T-helper 1 cell treated with Interleukin-12 subunit alpha and Interleukin-12 subunit beta and Interleukin-4 antibody, amounts not matched to agents 30 ng/mL and 1 ng/mL, for 36 hours (primary cell): ENCODE measurements around the gene AGAP3. TPM values are rescaled to one million over a fixed set of nuclear protein-coding genes. Genes with fewer than 3 reads are reported as not detected.
"Not testable (repeated sequence)": the region's sequence is repeated elsewhere in the genome, so short reads cannot be mapped to it uniquely, and the experiment has no call there.

ENCODE experiments used
- intact Hi-C: fragments of 100-400 bp; cut with micrococcal nuclease; formaldehyde crosslinking; loops from one replicate; pipeline ENCODE4 v1.15.1; 2024
- total RNA-seq: library from RNA; stranded (reverse); gene quantifications from 2 replicates; pipeline ENCODE4 v1.2.3, GENCODE V29; 2022

The AGAP3 gene
- total RNA-seq: 24.5 and 25.4 TPM in 2 replicates

GRCh38 chr7:151085691-151086620 is at the start of gene AGAP3:
AGAP3 (plus strand) TSS chr7:151086475; CDS start chr7:151086742, 267 bp downstream.
- intact Hi-C loops: loop anchor here (10.0 kb wide), 2 partner anchors 711 to 1891 kb away; partner anchors contain the start of genes ZNF282 and ZNF775

- intact Hi-C loops: no loop called here
Observed at GRCh38 chr7:151038951-151039849, 47.1 kb upstream of the AGAP3 start.

- intact Hi-C loops: no loop called here
Observed at GRCh38 chr7:151039850-151040548, 46.3 kb upstream of the AGAP3 start.

- intact Hi-C loops: no loop called here
Observed at GRCh38 chr7:151040616-151041375, 45.5 kb upstream of the AGAP3 start.

- intact Hi-C loops: not testable (repeated sequence)
Observed at GRCh38 chr7:151043449-151043848, 42.8 kb upstream of the AGAP3 start.

- intact Hi-C loops: no loop called here
Observed at GRCh38 chr7:151043959-151044358, 42.3 kb upstream of the AGAP3 start.

- intact Hi-C loops: no loop called here
Observed at GRCh38 chr7:151045262-151045661, 41.0 kb upstream of the AGAP3 start.

GRCh38 chr7:151045967-151046366 is 40.3 kb upstream of the AGAP3 start:
- intact Hi-C loops: no loop called here

- intact Hi-C loops: no loop called here
Observed at GRCh38 chr7:151046603-151047573, 39.4 kb upstream of the AGAP3 start.

- intact Hi-C loops: no loop called here
Observed at GRCh38 chr7:151047976-151048815, 38.1 kb upstream of the AGAP3 start, which contains the start of gene ASIC3. ASIC3 (plus strand) TSS chr7:151048531; CDS start chr7:151048886, 355 bp downstream.

- intact Hi-C loops: no loop called here
Observed at GRCh38 chr7:151048911-151049463, 37.3 kb upstream of the AGAP3 start.

- intact Hi-C loops: no loop called here
Observed at GRCh38 chr7:151051108-151051507, 35.2 kb upstream of the AGAP3 start.

GRCh38 chr7:151053096-151053495 is 33.2 kb upstream of the AGAP3 start:
- intact Hi-C loops: no loop called here

GRCh38 chr7:151053751-151054150 is 32.5 kb upstream of the AGAP3 start:
- intact Hi-C loops: no loop called here

GRCh38 chr7:151056283-151056665 is 30.0 kb upstream of the AGAP3 start:
- intact Hi-C loops: loop anchor here (5.0 kb wide), 1 partner anchor 1929 kb away; the partner anchor contains the start of gene ZNF425

GRCh38 chr7:151056666-151057505 is 29.4 kb upstream of the AGAP3 start:
- intact Hi-C loops: loop anchor here (5.0 kb wide), 1 partner anchor 1930 kb away; the partner anchor contains the start of gene ZNF425

GRCh38 chr7:151057506-151057988 is 28.7 kb upstream of the AGAP3 start, which contains the start of gene CDK5:
CDK5 (minus strand) TSS chr7:151057897; CDS start chr7:151057848, 49 bp downstream.
- intact Hi-C loops: loop anchor here (5.0 kb wide), 1 partner anchor 1930 kb away; the partner anchor contains the start of gene ZNF425
